NK-92 treated with Interleukin-12 subunit alpha and Interleukin-12 subunit beta, amount 100 ng/mL, for 24 hours (cell line): ENCODE results near the gene PRF1.
"Not testable (repeated sequence)": the region's sequence is repeated elsewhere in the genome, so short reads cannot be mapped to it uniquely, and the experiment has no call there.

ENCODE experiments used
- DNase-seq: peaks from one replicate; lab custom pipeline; 2025; lab: John Stamatoyannopoulos, UW

The PRF1 gene

GRCh38 chr10:70602665-70603448, at the start of gene PRF1:
Gene PRF1, minus strand, starts transcription at chr10:70602741. Its CDS starts 1,839 bp downstream, at chr10:70600902.
- DNase-seq: peak; percentile 96

GRCh38 chr10:70651661-70652060, 49.1 kb upstream of the PRF1 start:
- DNase-seq: no peak

- DNase-seq: no peak
Measured at GRCh38 chr10:70650718-70651117, 48.2 kb upstream of the PRF1 start.

- no peak for DNase-seq
Measured at GRCh38 chr10:70650104-70650503, 47.6 kb upstream of the PRF1 start.

GRCh38 chr10:70649526-70649925, 47.0 kb upstream of the PRF1 start:
- DNase-seq: peak; percentile 34

GRCh38 chr10:70648427-70648826, 45.9 kb upstream of the PRF1 start:
- DNase-seq: no peak

- no peak for DNase-seq
Measured at GRCh38 chr10:70647086-70647485, 44.5 kb upstream of the PRF1 start.

GRCh38 chr10:70644959-70645358, 42.4 kb upstream of the PRF1 start:
- not testable (repeated sequence) for DNase-seq

GRCh38 chr10:70643272-70643671, 40.7 kb upstream of the PRF1 start:
- not testable (repeated sequence) for DNase-seq

- DNase-seq: not testable (repeated sequence)
Measured at GRCh38 chr10:70639640-70640383, 37.3 kb upstream of the PRF1 start.

GRCh38 chr10:70634515-70634914, 32.0 kb upstream of the PRF1 start:
- DNase-seq: not testable (repeated sequence)

- no peak for DNase-seq
Measured at GRCh38 chr10:70634011-70634410, 31.5 kb upstream of the PRF1 start.

- DNase-seq: not testable (repeated sequence)
Measured at GRCh38 chr10:70631735-70632134, 29.2 kb upstream of the PRF1 start.

GRCh38 chr10:70629338-70629737, 26.8 kb upstream of the PRF1 start:
- no peak for DNase-seq

- no peak for DNase-seq
Measured at GRCh38 chr10:70626056-70626455, 23.5 kb upstream of the PRF1 start.

- DNase-seq: no peak
Measured at GRCh38 chr10:70622981-70623844, 20.7 kb upstream of the PRF1 start.

GRCh38 chr10:70622541-70622940, 20.0 kb upstream of the PRF1 start:
- DNase-seq: no peak

GRCh38 chr10:70621503-70622078, 19.1 kb upstream of the PRF1 start:
- DNase-seq: no peak

GRCh38 chr10:70620020-70620289, 17.4 kb upstream of the PRF1 start:
- DNase-seq: no peak

- DNase-seq: no peak
Measured at GRCh38 chr10:70619271-70620019, 16.9 kb upstream of the PRF1 start.

- DNase-seq: no peak
Measured at GRCh38 chr10:70618663-70619062, 16.1 kb upstream of the PRF1 start.
